ENCODE measurements around the gene SIPA1L3.

The SIPA1L3 gene

GRCh38 chr19:37977391-37977790 lies 70.4 kb downstream of the SIPA1L3 start:
- no peak overlapping the region for H3K27ac ChIP-seq (ENCODE audit: low read depth, low read length, severe bottlenecking)
- H3K4me1 ChIP-seq (ENCODE audit: control insufficient read depth, insufficient read depth, low read length, poor library complexity, severe bottlenecking), result peaks cover 13% of the 10 kb centered on the region
- 89 to 95% methylated on average over 5 of the region's 5 CpGs for WGBS, 2 experiments (ENCODE audit: insufficient coverage in 2 of 2)

GRCh38 chr19:37977992-37978391 lies 71.0 kb downstream of the SIPA1L3 start:
- H3K4me3 ChIP-seq (ENCODE audit: extremely low read depth, insufficient read depth, low read length, poor library complexity, severe bottlenecking), result no peak overlapping the region
- 90 to 94% methylated on average over 4 to 7 of the region's 7 CpGs for WGBS, 2 experiments (ENCODE audit: insufficient coverage in 2 of 2)
- H3K27ac ChIP-seq (ENCODE audit: low read depth, low read length, severe bottlenecking), result no peak overlapping the region
- peaks cover 13% of the 10 kb centered on the region for H3K4me1 ChIP-seq (ENCODE audit: control insufficient read depth, insufficient read depth, low read length, poor library complexity, severe bottlenecking)
- no peaks in the 10 kb centered on the region for H3K9me3 ChIP-seq (ENCODE audit: control insufficient read depth, low read length)
- no peaks in the 10 kb centered on the region for H3K36me3 ChIP-seq (ENCODE audit: control insufficient read depth, insufficient read depth, low read length)

More at GRCh38 chr19:37977391-37977790, 70.4 kb downstream of the SIPA1L3 start:
- Histone ChIP-seq H3K9me3 (ENCODE audit: control insufficient read depth, low read length) (no peaks in the 10 kb centered on the region), H3K4me3 (ENCODE audit: extremely low read depth, insufficient read depth, low read length, poor library complexity, severe bottlenecking) (no peak overlapping the region), H3K36me3 (ENCODE audit: control insufficient read depth, insufficient read depth, low read length) (no peaks in the 10 kb centered on the region)

DNA sequence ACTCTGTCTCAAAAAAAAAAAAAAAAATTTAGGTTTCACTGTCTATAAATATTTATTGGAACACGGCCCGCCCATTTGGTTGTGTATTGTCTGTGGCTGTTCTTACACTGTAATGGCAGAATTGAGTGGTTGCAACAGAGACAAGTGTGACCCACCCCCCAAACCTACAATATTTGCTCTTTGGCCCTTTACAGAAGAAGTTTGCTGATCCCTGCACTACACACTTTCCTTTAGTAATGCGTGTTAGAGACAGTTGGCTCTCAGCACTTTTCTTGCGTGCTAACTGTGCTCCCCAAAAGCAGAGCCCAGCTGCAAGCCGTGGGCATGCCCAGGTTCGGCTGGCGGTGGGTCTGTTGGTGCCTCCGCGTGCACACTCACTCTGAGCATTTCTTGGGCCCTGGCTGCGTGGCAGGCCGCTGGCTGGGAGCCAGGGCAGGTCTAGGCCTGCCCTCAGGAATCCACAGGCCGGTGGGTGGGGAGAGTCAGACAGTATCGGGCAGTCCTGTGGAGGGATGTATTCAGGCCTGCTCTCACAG lies 72.6 kb downstream of the SIPA1L3 start:
- H3K9me3 ChIP-seq (ENCODE audit: control insufficient read depth, low read length), result no peaks in the 10 kb centered on the region
- H3K27ac ChIP-seq (ENCODE audit: low read depth, low read length, severe bottlenecking), result peak overlapping the region; percentile 23
- H3K4me3 ChIP-seq (ENCODE audit: extremely low read depth, insufficient read depth, low read length, poor library complexity, severe bottlenecking), result no peak overlapping the region
- H3K4me1 ChIP-seq (ENCODE audit: control insufficient read depth, insufficient read depth, low read length, poor library complexity, severe bottlenecking), result peaks cover 13% of the 10 kb centered on the region
- 85 to 98% methylated on average over 9 of the region's 13 CpGs for WGBS, 2 experiments (ENCODE audit: insufficient coverage in 2 of 2)
- no peaks in the 10 kb centered on the region for H3K36me3 ChIP-seq (ENCODE audit: control insufficient read depth, insufficient read depth, low read length)

- peaks cover 13% of the 10 kb centered on the region for H3K4me1 ChIP-seq (ENCODE audit: control insufficient read depth, insufficient read depth, low read length, poor library complexity, severe bottlenecking)
- no peaks in the 10 kb centered on the region for H3K9me3 ChIP-seq (ENCODE audit: control insufficient read depth, low read length)
- 91 to 97% methylated on average over 10 to 11 of the region's 12 CpGs for WGBS, 2 experiments (ENCODE audit: insufficient coverage in 2 of 2)
- no peak overlapping the region for H3K27ac ChIP-seq (ENCODE audit: low read depth, low read length, severe bottlenecking)
- H3K4me3 ChIP-seq (ENCODE audit: extremely low read depth, insufficient read depth, low read length, poor library complexity, severe bottlenecking), result no peak overlapping the region
- no peaks in the 10 kb centered on the region for H3K36me3 ChIP-seq (ENCODE audit: control insufficient read depth, insufficient read depth, low read length)
These were observed 73.6 kb downstream of the SIPA1L3 start for GRCh38 chr19:37980419-37981170.

GRCh38 chr19:37981785-37982475 lies 74.9 kb downstream of the SIPA1L3 start:
- WGBS, 2 experiments (ENCODE audit: insufficient coverage in 2 of 2), result 94 to 97% methylated on average over 13 of the region's 13 CpGs
- Histone ChIP-seq H3K4me1 (ENCODE audit: control insufficient read depth, insufficient read depth, low read length, poor library complexity, severe bottlenecking) (peaks cover 13% of the 10 kb centered on the region), H3K27ac (ENCODE audit: low read depth, low read length, severe bottlenecking) (no peak overlapping the region), H3K36me3 (ENCODE audit: control insufficient read depth, insufficient read depth, low read length) (no peaks in the 10 kb centered on the region), H3K9me3 (ENCODE audit: control insufficient read depth, low read length) (no peaks in the 10 kb centered on the region), H3K4me3 (ENCODE audit: extremely low read depth, insufficient read depth, low read length, poor library complexity, severe bottlenecking) (no peak overlapping the region)

DNA sequence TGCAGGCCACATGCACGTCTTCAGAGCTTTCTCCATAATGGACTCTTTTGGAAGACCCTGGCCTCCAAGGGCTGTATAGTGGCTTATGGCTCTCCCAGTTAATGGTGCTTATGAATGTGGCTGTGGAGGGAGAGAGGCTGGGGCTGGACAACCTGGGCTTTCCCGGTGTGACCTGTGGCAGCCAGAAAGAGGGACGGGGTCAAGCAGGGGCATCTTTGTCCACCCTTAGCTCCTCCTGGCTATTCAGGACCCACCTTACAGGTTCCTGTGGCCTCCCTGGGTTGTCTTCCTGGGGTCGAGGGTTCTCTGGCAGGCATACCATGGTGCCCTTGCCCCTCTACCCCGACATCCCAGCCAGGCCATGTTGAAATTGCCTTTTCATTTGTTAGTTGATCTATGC lies 75.6 kb downstream of the SIPA1L3 start:
- Histone ChIP-seq H3K9me3 (ENCODE audit: control insufficient read depth, low read length) (no peaks in the 10 kb centered on the region), H3K27ac (ENCODE audit: low read depth, low read length, severe bottlenecking) (no peak overlapping the region), H3K4me1 (ENCODE audit: control insufficient read depth, insufficient read depth, low read length, poor library complexity, severe bottlenecking) (peaks cover 13% of the 10 kb centered on the region), H3K36me3 (ENCODE audit: control insufficient read depth, insufficient read depth, low read length) (no peaks in the 10 kb centered on the region), H3K4me3 (ENCODE audit: extremely low read depth, insufficient read depth, low read length, poor library complexity, severe bottlenecking) (no peak overlapping the region)
- WGBS, 2 experiments (ENCODE audit: insufficient coverage in 2 of 2), result 92 to 93% methylated on average over 3 to 4 of the region's 5 CpGs

DNA sequence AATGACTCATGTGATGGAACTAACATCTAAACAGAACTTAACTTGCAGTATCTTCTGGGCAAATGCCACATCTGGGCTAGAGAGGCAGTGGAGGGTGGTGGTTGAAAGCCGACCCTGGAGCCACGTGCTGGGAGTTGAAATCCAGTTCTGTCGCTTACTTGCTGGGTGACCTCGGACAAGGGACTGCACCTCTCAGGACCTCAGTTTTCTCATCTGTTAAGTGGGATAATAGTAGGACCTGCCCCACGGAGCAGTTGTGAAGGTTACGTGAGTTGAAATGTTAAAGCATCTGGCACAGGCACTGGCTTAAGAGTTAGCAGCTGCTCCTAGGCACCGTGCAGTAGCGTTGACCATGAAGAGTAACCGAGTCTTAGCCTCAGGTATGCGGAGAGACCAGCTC lies 76.1 kb downstream of the SIPA1L3 start:
- Histone ChIP-seq H3K9me3 (ENCODE audit: control insufficient read depth, low read length) (no peaks in the 10 kb centered on the region), H3K27ac (ENCODE audit: low read depth, low read length, severe bottlenecking) (no peak overlapping the region), H3K36me3 (ENCODE audit: control insufficient read depth, insufficient read depth, low read length) (no peaks in the 10 kb centered on the region), H3K4me3 (ENCODE audit: extremely low read depth, insufficient read depth, low read length, poor library complexity, severe bottlenecking) (no peak overlapping the region), H3K4me1 (ENCODE audit: control insufficient read depth, insufficient read depth, low read length, poor library complexity, severe bottlenecking) (peaks cover 13% of the 10 kb centered on the region)
- WGBS, 2 experiments (ENCODE audit: insufficient coverage in 2 of 2), result 86 to 92% methylated on average over 8 to 10 of the region's 10 CpGs

GRCh38 chr19:37983916-37984315 lies 76.9 kb downstream of the SIPA1L3 start:
- Histone ChIP-seq H3K9me3 (ENCODE audit: control insufficient read depth, low read length) (no peaks in the 10 kb centered on the region), H3K36me3 (ENCODE audit: control insufficient read depth, insufficient read depth, low read length) (no peaks in the 10 kb centered on the region), H3K4me1 (ENCODE audit: control insufficient read depth, insufficient read depth, low read length, poor library complexity, severe bottlenecking) (peaks cover 13% of the 10 kb centered on the region), H3K27ac (ENCODE audit: low read depth, low read length, severe bottlenecking) (no peak overlapping the region), H3K4me3 (ENCODE audit: extremely low read depth, insufficient read depth, low read length, poor library complexity, severe bottlenecking) (no peak overlapping the region)
- WGBS, 2 experiments (ENCODE audit: insufficient coverage in 2 of 2), result 87 to 92% methylated on average over 7 to 10 of the region's 10 CpGs

DNA sequence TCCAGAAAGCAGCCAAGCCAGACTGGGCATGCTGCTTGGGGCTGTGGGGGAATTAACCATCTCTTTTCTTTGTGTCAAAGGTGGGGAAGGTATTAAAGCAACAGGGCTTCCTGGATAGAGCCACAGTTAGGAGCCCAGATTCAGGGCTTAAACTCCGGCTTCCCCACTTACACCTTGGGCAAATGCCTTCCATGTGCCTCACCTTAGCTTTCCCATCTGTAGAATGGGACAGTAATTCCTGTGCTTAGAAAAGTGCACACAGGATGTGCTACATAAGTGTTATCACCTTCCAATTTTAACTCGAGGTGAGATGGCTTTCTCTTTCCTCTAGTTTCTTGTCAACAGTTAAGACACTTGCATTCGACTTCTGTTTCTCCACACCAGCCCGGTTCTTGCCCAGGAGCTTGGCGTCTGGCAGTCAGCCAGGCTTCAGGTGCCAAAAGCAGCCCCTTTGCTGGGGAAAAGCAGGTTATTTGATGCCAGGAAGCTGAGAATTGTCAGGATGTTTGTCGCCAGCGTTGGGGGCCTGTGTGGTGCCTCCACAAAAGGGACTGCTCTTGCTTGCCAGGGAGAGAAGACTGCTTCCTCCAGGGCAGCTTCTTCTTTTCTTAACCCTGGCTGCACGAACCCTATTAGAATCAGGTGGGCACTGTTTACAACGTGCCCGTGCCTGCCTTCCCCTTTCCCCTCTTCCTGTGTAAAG lies 79.2 kb downstream of the SIPA1L3 start:
- H3K4me1 ChIP-seq (ENCODE audit: control insufficient read depth, insufficient read depth, low read length, poor library complexity, severe bottlenecking), result no peaks in the 10 kb centered on the region
- H3K36me3 ChIP-seq (ENCODE audit: control insufficient read depth, insufficient read depth, low read length), result no peaks in the 10 kb centered on the region
- no peak overlapping the region for H3K4me3 ChIP-seq (ENCODE audit: extremely low read depth, insufficient read depth, low read length, poor library complexity, severe bottlenecking)
- 70 to 78% methylated on average over 6 to 7 of the region's 10 CpGs for WGBS, 2 experiments (ENCODE audit: insufficient coverage in 2 of 2)
- H3K27ac ChIP-seq (ENCODE audit: low read depth, low read length, severe bottlenecking), result no peak overlapping the region
- no peaks in the 10 kb centered on the region for H3K9me3 ChIP-seq (ENCODE audit: control insufficient read depth, low read length)

DNA sequence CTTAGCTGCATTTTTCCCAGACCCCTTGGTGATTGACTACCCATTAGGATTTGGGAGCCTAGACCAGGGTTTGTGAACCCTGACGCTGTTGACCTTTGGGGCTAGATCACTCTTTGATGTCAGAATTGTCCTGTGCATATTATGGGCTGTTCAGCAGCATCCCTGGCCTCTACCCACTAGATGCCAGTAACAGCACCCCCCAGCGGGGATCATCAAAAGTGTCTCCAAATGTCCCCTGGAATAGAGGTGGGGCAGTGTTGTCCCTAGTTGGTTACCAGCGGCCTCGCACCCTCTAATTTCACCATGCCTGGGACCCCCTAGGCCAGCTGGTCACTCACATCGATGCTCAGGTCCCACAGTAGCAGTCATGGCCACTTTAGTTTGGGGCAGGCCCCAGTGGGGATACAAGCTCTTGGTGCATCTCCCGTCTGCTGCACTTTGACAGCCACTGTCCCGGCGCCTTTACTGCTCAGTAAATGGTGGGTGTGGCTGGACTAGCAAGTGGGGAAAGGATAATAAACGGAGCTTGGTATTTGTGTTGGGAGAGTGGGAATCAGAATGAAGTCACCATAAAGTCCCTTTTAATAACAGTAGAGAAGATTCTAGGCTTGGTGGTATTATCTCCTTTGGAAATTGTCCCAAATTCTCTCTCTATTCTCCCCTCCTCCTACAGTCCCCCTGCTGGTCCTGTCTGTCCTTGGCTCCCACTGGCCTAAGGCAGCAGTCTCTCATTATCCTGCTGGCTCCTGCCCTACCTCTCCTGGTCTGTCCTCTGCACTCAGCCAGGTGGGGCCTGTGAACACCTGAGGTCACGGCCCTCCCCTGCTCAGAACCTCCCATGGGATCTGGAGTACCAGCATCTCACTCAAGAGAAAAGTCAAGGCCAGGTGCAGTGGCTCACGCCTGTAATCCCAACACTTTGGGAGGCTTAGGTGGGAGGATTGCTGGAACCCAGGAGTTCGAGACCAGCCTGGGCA lies 80.6 kb downstream of the SIPA1L3 start:
- Histone ChIP-seq H3K4me3 (ENCODE audit: extremely low read depth, insufficient read depth, low read length, poor library complexity, severe bottlenecking) (no peak overlapping the region), H3K9me3 (ENCODE audit: control insufficient read depth, low read length) (no peaks in the 10 kb centered on the region), H3K4me1 (ENCODE audit: control insufficient read depth, insufficient read depth, low read length, poor library complexity, severe bottlenecking) (no peaks in the 10 kb centered on the region), H3K36me3 (ENCODE audit: control insufficient read depth, insufficient read depth, low read length) (no peaks in the 10 kb centered on the region), H3K27ac (ENCODE audit: low read depth, low read length, severe bottlenecking) (no peak overlapping the region)
- 75 to 76% methylated on average over 8 to 10 of the region's 12 CpGs for WGBS, 2 experiments (ENCODE audit: insufficient coverage in 2 of 2)
